H1 (cell line): ENCODE results near the gene SLC38A1. TPM values are rescaled to one million over a fixed set of nuclear protein-coding genes. Genes with fewer than 3 reads are reported as not detected.

Experiments used
- CBX5 ChIP-seq: fragments of 300-800, 300-1000 bp; sonication (generic); IDR thresholded peaks from 2 replicates; pipeline ENCODE4 v1.7.1; 2016; ENCODE audit warnings: antibody characterized with exemption, low read length, low read depth
- EP300 ChIP-seq, 2 experiments: IDR thresholded peaks; 1 replicate in 1 of 2; 2 replicates in 1 of 2; pipeline ENCODE4 v1.6.1; 2011 to 2012; ENCODE audit warnings: low read depth in 2 of 2, low read length in 2 of 2, mild to moderate bottlenecking in 2 of 2, borderline replicate concordance in 1 of 2, inconsistent platforms in 1 of 2, moderate library complexity in 1 of 2
- NRF1 ChIP-seq: IDR thresholded peaks from 2 replicates; pipeline ENCODE4 v1.6.1; 2011; ENCODE audit warnings: mild to moderate bottlenecking, low read depth, low read length, improper control_type of control experiment
- POU5F1 ChIP-seq: IDR thresholded peaks from 2 replicates; pipeline ENCODE4 v1.6.1; 2011; ENCODE audit warnings: low read depth, mild to moderate bottlenecking, low read length, moderate library complexity
- RBBP5 ChIP-seq: IDR thresholded peaks from 2 replicates; pipeline ENCODE4 v1.7.1; 2012; ENCODE audit warnings: low read depth, mild to moderate bottlenecking, inconsistent platforms, low read length, moderate library complexity, borderline replicate concordance
- TCF12 ChIP-seq: IDR thresholded peaks from 2 replicates; pipeline ENCODE4 v1.6.1; 2011; ENCODE audit warnings: low read depth, mild to moderate bottlenecking, low read length
- polyA plus RNA-seq, 7 experiments: library from polyadenylated mRNA; depleted of rRNA in 3 of 7; stranded (reverse) in 5 of 7; unstranded in 2 of 7; fragments of >200 nt in 5 of 7; fragments of 200-250 nt in 2 of 7; gene quantifications; 1 replicate in 5 of 7; 2 replicates in 1 of 7; 4 replicates in 1 of 7; pipeline versions ENCODE4 v1.2.1 to v1.2.3, GENCODE V29; 2011 to 2013; ENCODE audit warnings: missing spikeins in 2 of 7, mixed read lengths in 2 of 7
- total RNA-seq: library from RNA; stranded (reverse); fragmentation: NEBNext Ultra II Directional; extraction: Animal tissue kit (Norgen Biotek cat#: 25700); gene quantifications from 2 replicates; pipeline ENCODE4 v1.2.1, GENCODE V29; 2021
- TF ChIP-seq, protein P1 (sequence below): fragments of 300-600 bp; sonication (generic); IDR thresholded peaks from 2 replicates; pipeline ENCODE4 v1.7.1; 2012; ENCODE audit warnings: low read length, moderate library complexity, mild to moderate bottlenecking, inconsistent platforms; ENCODE audit not compliant: insufficient replicate concordance

The SLC38A1 gene
- total and polyA plus RNA-seq, 2 of the 8 experiments (the other 6 are each of a cell fraction or from before 2014, with no cell fraction given): 83.4 to 242 TPM

- TF ChIP-seq, protein P1, sequence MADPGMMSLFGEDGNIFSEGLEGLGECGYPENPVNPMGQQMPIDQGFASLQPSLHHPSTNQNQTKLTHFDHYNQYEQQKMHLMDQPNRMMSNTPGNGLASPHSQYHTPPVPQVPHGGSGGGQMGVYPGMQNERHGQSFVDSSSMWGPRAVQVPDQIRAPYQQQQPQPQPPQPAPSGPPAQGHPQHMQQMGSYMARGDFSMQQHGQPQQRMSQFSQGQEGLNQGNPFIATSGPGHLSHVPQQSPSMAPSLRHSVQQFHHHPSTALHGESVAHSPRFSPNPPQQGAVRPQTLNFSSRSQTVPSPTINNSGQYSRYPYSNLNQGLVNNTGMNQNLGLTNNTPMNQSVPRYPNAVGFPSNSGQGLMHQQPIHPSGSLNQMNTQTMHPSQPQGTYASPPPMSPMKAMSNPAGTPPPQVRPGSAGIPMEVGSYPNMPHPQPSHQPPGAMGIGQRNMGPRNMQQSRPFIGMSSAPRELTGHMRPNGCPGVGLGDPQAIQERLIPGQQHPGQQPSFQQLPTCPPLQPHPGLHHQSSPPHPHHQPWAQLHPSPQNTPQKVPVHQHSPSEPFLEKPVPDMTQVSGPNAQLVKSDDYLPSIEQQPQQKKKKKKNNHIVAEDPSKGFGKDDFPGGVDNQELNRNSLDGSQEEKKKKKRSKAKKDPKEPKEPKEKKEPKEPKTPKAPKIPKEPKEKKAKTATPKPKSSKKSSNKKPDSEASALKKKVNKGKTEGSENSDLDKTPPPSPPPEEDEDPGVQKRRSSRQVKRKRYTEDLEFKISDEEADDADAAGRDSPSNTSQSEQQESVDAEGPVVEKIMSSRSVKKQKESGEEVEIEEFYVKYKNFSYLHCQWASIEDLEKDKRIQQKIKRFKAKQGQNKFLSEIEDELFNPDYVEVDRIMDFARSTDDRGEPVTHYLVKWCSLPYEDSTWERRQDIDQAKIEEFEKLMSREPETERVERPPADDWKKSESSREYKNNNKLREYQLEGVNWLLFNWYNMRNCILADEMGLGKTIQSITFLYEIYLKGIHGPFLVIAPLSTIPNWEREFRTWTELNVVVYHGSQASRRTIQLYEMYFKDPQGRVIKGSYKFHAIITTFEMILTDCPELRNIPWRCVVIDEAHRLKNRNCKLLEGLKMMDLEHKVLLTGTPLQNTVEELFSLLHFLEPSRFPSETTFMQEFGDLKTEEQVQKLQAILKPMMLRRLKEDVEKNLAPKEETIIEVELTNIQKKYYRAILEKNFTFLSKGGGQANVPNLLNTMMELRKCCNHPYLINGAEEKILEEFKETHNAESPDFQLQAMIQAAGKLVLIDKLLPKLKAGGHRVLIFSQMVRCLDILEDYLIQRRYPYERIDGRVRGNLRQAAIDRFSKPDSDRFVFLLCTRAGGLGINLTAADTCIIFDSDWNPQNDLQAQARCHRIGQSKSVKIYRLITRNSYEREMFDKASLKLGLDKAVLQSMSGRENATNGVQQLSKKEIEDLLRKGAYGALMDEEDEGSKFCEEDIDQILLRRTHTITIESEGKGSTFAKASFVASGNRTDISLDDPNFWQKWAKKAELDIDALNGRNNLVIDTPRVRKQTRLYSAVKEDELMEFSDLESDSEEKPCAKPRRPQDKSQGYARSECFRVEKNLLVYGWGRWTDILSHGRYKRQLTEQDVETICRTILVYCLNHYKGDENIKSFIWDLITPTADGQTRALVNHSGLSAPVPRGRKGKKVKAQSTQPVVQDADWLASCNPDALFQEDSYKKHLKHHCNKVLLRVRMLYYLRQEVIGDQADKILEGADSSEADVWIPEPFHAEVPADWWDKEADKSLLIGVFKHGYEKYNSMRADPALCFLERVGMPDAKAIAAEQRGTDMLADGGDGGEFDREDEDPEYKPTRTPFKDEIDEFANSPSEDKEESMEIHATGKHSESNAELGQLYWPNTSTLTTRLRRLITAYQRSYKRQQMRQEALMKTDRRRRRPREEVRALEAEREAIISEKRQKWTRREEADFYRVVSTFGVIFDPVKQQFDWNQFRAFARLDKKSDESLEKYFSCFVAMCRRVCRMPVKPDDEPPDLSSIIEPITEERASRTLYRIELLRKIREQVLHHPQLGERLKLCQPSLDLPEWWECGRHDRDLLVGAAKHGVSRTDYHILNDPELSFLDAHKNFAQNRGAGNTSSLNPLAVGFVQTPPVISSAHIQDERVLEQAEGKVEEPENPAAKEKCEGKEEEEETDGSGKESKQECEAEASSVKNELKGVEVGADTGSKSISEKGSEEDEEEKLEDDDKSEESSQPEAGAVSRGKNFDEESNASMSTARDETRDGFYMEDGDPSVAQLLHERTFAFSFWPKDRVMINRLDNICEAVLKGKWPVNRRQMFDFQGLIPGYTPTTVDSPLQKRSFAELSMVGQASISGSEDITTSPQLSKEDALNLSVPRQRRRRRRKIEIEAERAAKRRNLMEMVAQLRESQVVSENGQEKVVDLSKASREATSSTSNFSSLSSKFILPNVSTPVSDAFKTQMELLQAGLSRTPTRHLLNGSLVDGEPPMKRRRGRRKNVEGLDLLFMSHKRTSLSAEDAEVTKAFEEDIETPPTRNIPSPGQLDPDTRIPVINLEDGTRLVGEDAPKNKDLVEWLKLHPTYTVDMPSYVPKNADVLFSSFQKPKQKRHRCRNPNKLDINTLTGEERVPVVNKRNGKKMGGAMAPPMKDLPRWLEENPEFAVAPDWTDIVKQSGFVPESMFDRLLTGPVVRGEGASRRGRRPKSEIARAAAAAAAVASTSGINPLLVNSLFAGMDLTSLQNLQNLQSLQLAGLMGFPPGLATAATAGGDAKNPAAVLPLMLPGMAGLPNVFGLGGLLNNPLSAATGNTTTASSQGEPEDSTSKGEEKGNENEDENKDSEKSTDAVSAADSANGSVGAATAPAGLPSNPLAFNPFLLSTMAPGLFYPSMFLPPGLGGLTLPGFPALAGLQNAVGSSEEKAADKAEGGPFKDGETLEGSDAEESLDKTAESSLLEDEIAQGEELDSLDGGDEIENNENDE: no peak
- TF ChIP-seq CBX5: no peak
- no peak for TF ChIP-seq TCF12
- no peak for TF ChIP-seq EP300 (IDR thresholded peaks at IDR 0.05; ENCODE audit: borderline replicate concordance in 1 of 2, low read depth in 2 of 2, low read length in 2 of 2)
- no peak for TF ChIP-seq POU5F1
- TF ChIP-seq NRF1: no peak
- TF ChIP-seq RBBP5: no peak
These were observed 26.3 kb downstream of the SLC38A1 start (continued) for GRCh38 chr12:46242569-46242968.
